Upper lobe of left lung (tissue), 4 donors: ENCODE results near the gene SOX13.

Experiments
- EP300 ChIP-seq, 4 donors: sonication (generic); formaldehyde crosslinking; IDR thresholded peaks; one replicate each; pipeline ENCODE4 v1.5.1; 2017; ENCODE audit warnings: antibody characterized with exemption in 4 of 4, control low read depth in 2 of 4
- POLR2A ChIP-seq, 4 donors: fragments of 450-650 bp; IDR thresholded peaks; one replicate each; pipeline ENCODE4 v1.5.1; 2016 to 2017; ENCODE audit warnings: antibody characterized with exemption in 4 of 4, mild to moderate bottlenecking in 2 of 4
- POLR2AphosphoS5 ChIP-seq, 2 donors: sonication (generic); formaldehyde crosslinking; IDR thresholded peaks; one replicate each; pipeline ENCODE4 v1.5.1; 2017; ENCODE audit warnings: antibody characterized with exemption in 2 of 2
- TF ChIP-seq, protein P1 (sequence below), 6 experiments: fragments of 450-650 bp in 4 of 6; fragments of 200-600 bp in 2 of 6; sonication (generic) in 2 of 6; IDR thresholded peaks; one replicate each; pipeline ENCODE4 v1.5.1; 2016 to 2019; ENCODE audit warnings: antibody characterized with exemption in 6 of 6

DNA sequence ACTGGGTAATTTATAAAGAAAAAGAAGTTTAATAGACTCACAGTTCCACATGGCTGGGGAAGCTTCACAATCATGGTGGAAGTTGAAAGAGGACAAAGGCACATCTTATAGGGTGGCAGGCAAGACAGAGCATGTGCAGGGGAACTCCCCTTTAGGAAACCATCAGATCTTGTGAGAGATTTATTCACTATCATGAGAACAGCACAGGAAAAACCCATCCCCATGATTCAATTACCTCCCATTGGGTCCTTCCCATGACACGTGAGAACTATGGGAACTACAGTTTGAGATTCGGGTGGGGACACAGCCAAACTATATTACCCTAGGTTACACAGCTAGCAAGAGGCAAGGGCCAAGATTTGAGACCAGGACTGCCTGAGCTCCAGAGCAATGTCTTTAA is 30.4 kb upstream of the SOX13 start:
- TF ChIP-seq, protein P1, sequence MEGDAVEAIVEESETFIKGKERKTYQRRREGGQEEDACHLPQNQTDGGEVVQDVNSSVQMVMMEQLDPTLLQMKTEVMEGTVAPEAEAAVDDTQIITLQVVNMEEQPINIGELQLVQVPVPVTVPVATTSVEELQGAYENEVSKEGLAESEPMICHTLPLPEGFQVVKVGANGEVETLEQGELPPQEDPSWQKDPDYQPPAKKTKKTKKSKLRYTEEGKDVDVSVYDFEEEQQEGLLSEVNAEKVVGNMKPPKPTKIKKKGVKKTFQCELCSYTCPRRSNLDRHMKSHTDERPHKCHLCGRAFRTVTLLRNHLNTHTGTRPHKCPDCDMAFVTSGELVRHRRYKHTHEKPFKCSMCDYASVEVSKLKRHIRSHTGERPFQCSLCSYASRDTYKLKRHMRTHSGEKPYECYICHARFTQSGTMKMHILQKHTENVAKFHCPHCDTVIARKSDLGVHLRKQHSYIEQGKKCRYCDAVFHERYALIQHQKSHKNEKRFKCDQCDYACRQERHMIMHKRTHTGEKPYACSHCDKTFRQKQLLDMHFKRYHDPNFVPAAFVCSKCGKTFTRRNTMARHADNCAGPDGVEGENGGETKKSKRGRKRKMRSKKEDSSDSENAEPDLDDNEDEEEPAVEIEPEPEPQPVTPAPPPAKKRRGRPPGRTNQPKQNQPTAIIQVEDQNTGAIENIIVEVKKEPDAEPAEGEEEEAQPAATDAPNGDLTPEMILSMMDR (IDR thresholded peaks at IDR 0.05): no peak
- TF ChIP-seq POLR2AphosphoS5 (IDR thresholded peaks at IDR 0.05) (no peak), POLR2A (IDR thresholded peaks at IDR 0.05) (no peak), EP300 (IDR thresholded peaks at IDR 0.05) (no peak)
